Measurements from ENCODE around the gene ETV7.
"Not testable (repeated sequence)": the region's sequence is repeated elsewhere in the genome, so short reads cannot be mapped to it uniquely, and the experiment has no call there.

The ETV7 gene

DNA sequence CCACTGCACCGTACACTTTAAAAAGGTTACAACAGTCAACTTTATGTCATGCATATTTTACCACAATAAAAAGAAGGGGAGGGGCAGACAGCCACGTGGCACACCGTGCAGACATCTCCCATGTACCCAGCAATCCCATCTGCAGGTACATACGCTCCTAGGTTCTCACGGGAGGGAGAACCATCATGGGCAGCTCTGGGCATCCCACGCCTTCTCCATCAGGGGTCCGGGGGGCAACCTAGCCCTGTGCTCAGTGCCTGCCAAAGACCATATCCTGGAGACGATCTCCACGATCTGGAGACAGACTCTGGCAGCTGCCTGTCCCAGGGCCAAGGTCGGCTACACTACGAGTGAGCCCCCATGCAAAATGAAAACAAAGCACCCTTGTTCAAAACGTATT is 48.3 kb downstream of the ETV7 start:
- no peak for TF ChIP-seq LEF1 (IDR thresholded peaks at IDR 0.05; ENCODE audit: borderline replicate concordance)
- ChIA-PET POLR2A (no interaction called here), CTCF (interaction anchor here (0.6 kb wide), 1 partner anchor 121 kb away, joined by 7 read pairs; no protein-coding TSS in a partner anchor)
- no peak for DNase-seq (ENCODE audit: extremely low spot score)

DNA sequence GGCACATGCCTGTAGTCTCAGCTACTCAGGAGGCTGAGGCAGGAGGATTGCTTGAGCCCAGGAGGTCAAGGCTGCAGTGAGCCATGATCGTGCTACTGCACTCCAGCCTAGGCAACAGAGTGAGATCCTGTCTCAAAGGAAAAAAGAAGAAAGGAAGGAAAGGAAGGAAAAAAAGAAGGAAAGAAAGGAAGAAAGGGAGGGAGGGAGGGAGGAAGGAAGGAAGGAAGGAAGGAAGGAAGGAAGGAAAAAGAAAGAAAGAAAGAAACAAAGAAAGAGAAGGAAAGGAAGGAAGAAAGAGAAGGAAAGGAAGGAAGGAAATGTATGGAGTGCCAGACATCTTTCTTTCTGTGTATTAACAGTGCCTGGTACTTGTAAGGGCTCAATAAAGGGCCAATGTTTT is 49.2 kb downstream of the ETV7 start:
- POLR2A ChIA-PET; DNase-seq (ENCODE audit: extremely low spot score); CTCF ChIA-PET: not testable (repeated sequence)

DNA sequence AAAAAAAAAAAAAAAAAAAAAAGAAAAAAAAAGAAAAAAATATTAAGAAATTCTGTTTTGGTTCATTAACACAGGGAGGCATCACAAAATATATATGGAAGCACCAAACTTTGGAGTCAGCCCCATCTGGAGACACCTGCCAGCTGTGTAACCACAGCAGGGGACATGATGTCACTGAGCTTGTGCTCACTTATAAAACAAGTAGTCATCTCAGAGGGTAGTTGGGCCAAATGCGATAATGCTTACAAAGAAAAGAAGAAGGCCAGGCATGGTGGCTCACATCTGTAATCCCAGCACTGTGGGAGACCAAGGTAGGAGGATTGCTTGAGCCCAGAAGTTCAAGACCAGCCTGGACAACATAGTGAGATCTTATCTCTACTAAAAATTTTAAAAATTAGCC is 49.7 kb downstream of the ETV7 start:
- CTCF ChIA-PET: no interaction called here
- DNase-seq (ENCODE audit: extremely low spot score): no peak
- TF ChIP-seq SP1 (IDR thresholded peaks at IDR 0.05) (no peak), ZNF384 (IDR thresholded peaks at IDR 0.05) (0 out of 2 replicates have a peak, but pooled peaks have one; percentile 31)
- POLR2A ChIA-PET: no interaction called here

DNA sequence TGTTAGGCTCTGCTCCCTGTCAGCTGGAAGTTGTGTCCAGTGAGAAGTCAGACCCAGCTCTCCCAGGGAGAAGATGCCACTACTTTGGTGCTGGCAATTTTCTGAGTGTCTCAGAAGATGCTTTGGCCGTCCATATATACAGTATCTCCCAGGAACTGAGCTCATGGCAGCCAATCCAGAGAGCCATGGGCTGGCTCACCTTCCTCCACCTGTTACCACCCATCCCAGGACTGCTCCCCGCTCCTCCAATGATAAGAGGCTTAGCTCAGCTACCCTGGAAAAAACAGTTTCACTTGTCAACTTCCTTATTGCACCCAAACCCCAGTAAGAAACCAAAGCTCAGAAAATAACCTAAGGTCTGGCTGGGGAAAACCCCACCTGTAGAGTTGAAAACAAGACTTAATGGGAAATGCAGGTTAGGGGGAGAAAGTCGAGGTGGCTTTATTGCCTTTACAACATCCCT is 50.7 kb downstream of the ETV7 start, which contains the start of gene BNIP5:
Gene BNIP5, minus strand, starts transcription at position 110 of the 463 bp plus-strand sequence. CDS start 6,198 bp downstream, outside the sequence.
- TF ChIP-seq FOXM1 (IDR thresholded peaks at IDR 0.05; ENCODE audit: borderline replicate concordance) (no peak), CTBP1 (IDR thresholded peaks at IDR 0.05; ENCODE audit: borderline replicate concordance) (no peak), L3MBTL2 (conservative IDR thresholded peaks at IDR 0.05) (no peak), ELF4 (IDR thresholded peaks at IDR 0.05) (no peak), NFRKB (IDR thresholded peaks at IDR 0.05) (no peak)
- ChIA-PET CTCF (interaction anchor here (0.9 kb wide), 1 partner anchor 24 kb away, joined by 3 read pairs; no protein-coding TSS in a partner anchor), POLR2A (no interaction called here)
- no peak for DNase-seq (ENCODE audit: extremely low spot score)

DNA sequence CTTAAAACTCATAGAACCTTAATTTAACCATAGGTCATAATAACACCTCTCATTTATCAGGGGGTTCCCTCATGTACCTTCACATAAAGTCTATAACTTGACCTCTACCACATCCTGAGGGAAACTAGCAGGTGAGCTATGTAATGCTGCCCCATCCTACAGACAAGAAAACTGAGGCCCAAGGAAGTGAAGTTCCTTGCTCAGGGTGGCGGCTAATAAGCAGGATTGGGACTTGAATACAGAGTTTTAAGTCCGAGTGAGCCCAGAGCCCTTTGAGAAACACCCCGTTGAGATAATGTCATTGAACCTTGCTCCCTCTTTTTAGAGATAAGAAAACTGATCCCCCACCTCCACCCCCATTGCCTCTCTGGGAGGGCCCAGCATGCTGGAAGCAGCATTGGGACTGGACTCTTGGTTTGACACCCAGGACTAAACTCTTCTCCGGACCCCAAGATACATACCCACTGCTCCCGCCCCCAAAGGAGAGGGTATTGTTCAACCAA is 51.2 kb downstream of the ETV7 start:
- no peak for DNase-seq (ENCODE audit: extremely low spot score)
- TF ChIP-seq HDGF (IDR thresholded peaks at IDR 0.05; ENCODE audit: borderline replicate concordance) (no peak), FOXA1 (IDR thresholded peaks at IDR 0.05) (no peak), ARNT (IDR thresholded peaks at IDR 0.05) (no peak), BHLHE40 (IDR thresholded peaks at IDR 0.05; ENCODE audit: borderline replicate concordance) (no peak), SUZ12 (IDR thresholded peaks at IDR 0.05) (no peak), ELF4 (IDR thresholded peaks at IDR 0.05) (no peak), ZNF384 (IDR thresholded peaks at IDR 0.05) (no peak), TARDBP (IDR thresholded peaks at IDR 0.05) (no peak), NFRKB (IDR thresholded peaks at IDR 0.05) (no peak), FOXK2 (IDR thresholded peaks at IDR 0.05) (no peak), CTBP1 (IDR thresholded peaks at IDR 0.05; ENCODE audit: borderline replicate concordance) (no peak), SP1 (IDR thresholded peaks at IDR 0.05) (no peak), FOXM1 (IDR thresholded peaks at IDR 0.05; ENCODE audit: borderline replicate concordance) (no peak)
- TF ChIP-seq, protein P1, sequence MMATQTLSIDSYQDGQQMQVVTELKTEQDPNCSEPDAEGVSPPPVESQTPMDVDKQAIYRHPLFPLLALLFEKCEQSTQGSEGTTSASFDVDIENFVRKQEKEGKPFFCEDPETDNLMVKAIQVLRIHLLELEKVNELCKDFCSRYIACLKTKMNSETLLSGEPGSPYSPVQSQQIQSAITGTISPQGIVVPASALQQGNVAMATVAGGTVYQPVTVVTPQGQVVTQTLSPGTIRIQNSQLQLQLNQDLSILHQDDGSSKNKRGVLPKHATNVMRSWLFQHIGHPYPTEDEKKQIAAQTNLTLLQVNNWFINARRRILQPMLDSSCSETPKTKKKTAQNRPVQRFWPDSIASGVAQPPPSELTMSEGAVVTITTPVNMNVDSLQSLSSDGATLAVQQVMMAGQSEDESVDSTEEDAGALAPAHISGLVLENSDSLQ (IDR thresholded peaks at IDR 0.05): no peak
- ChIA-PET POLR2A (no interaction called here), CTCF (interaction anchor here (0.9 kb wide), 1 partner anchor 24 kb away, joined by 3 read pairs; no protein-coding TSS in a partner anchor)

DNA sequence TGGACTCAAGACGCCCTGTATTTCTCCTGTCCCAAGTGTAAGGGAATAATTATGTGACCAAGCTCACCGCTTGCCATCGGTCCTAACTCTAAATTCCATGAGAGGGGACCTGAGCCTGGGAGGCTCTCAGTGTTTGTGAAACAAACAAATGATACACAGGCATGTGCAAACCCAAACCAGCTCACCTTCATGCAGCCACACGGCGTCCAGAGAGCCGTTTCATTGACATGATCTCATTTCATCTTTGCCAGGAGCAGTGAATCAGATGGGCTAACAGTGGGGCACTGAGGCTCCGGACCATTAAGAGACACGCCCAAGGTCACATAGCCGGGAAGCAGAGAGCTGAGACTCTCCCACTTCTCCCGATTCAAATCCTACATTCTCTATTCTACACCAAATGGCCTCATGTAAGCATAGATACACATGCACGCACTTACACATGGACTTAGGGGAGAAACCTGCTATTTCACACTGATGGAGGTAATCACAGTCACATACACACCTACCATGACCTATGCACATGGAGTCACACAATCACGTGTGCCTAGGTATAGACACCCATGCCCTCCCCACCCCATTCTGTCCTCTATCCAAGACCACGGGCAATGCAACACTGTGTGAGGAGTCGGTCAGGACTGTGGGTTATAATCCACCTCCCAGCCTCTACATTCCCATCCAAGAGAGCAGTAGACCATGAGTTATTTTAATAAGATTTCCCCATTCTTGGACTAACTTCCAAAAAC is 51.8 kb downstream of the ETV7 start:
- no peak for TF ChIP-seq ZNF384 (IDR thresholded peaks at IDR 0.05)
- no peak for TF ChIP-seq LEF1 (IDR thresholded peaks at IDR 0.05; ENCODE audit: borderline replicate concordance)
- ChIA-PET CTCF (interaction anchor here (0.9 to 1.1 kb wide), 2 partner anchors 25 to 33 kb away, joined by 3 to 7 read pairs; no protein-coding TSS in a partner anchor), POLR2A (no interaction called here)
- no peak for DNase-seq (ENCODE audit: extremely low spot score)

DNA sequence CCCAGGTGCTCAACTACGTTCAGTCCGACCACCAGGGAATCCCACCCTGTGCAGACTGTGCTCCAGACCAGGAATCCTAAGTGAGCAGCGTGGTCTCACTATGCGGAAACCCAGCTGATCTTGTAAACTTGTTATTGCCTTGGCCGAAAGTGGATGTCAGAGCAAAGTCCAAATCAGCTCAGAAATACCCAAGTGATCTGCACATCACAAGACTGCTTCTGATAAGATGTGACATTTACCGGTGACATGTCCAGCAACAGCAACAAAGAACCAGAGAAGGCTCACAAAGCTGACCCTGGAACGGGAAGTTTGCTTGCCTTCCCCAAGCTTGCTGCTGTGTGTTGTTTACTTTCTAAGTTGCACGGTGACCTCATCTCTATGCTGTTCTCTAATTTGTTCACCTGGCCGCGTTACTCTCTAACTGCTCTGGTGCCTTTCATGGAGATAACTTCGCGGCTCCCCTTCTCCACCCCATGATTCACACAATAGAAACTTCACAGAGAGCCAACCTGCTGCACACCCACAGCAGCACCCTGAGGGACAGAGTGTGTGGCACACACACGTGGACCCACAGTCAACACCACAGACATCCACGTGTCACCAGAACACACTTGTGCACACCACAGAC is 52.5 kb downstream of the ETV7 start:
- TF ChIP-seq, protein P1 (IDR thresholded peaks at IDR 0.05): no peak
- TF ChIP-seq BHLHE40 (IDR thresholded peaks at IDR 0.05; ENCODE audit: borderline replicate concordance) (no peak), FOXK2 (IDR thresholded peaks at IDR 0.05) (no peak), HDGF (IDR thresholded peaks at IDR 0.05; ENCODE audit: borderline replicate concordance) (no peak), LEF1 (IDR thresholded peaks at IDR 0.05; ENCODE audit: borderline replicate concordance) (no peak), ARNT (IDR thresholded peaks at IDR 0.05) (no peak), L3MBTL2 (conservative IDR thresholded peaks at IDR 0.05) (no peak), CTBP1 (IDR thresholded peaks at IDR 0.05; ENCODE audit: borderline replicate concordance) (no peak), FOXM1 (IDR thresholded peaks at IDR 0.05; ENCODE audit: borderline replicate concordance) (no peak), ZNF384 (IDR thresholded peaks at IDR 0.05) (no peak), FOXA1 (IDR thresholded peaks at IDR 0.05) (no peak), TARDBP (IDR thresholded peaks at IDR 0.05) (no peak), SP1 (IDR thresholded peaks at IDR 0.05) (no peak), SUZ12 (IDR thresholded peaks at IDR 0.05) (no peak), ELF4 (IDR thresholded peaks at IDR 0.05) (no peak), NFRKB (IDR thresholded peaks at IDR 0.05) (no peak)
- POLR2A ChIA-PET: no interaction called here
- CTCF ChIA-PET: interaction anchor here (0.6 to 1.1 kb wide), 3 partner anchors 19 to 246 kb away, joined by 3 to 7 read pairs (median 6); no protein-coding TSS in a partner anchor
- DNase-seq (ENCODE audit: extremely low spot score): no peak

All from HEK293T (cell line).